Esophagus squamous epithelium (tissue), 5 donors: Measurements from ENCODE around the gene S100A14. TPM values are rescaled to one million over a fixed set of nuclear protein-coding genes. Genes with fewer than 3 reads are reported as not detected.

ENCODE experiments used
- DNase-seq: peaks from one replicate; lab custom pipeline; 2025; lab: John Stamatoyannopoulos, UW
- H3K27ac ChIP-seq, 4 donors: fragments of 200-600 bp; sonication (generic); one replicate each; pipeline ENCODE4 v1.5.1; 2016 to 2019; ENCODE audit warnings: mild to moderate bottlenecking in 1 of 4
- H3K27me3 ChIP-seq, 4 donors: fragments of 200-600 bp; sonication (generic); 1 replicate in 3 of 4; 2 replicates in 1 of 4; pipeline versions ENCODE4 v1.5.1 to v1.6.0; 2017 to 2021; ENCODE audit warnings: antibody characterized with exemption in 1 of 4
- H3K36me3 ChIP-seq, 3 donors: fragments of 200-600 bp; sonication (generic); one replicate each; pipeline ENCODE4 v1.5.1; 2016 to 2019
- H3K4me1 ChIP-seq, 3 donors: fragments of 200-600 bp; sonication (generic); one replicate each; pipeline ENCODE4 v1.5.1; 2017 to 2019
- H3K4me3 ChIP-seq, 4 donors: fragments of 200-600 bp; sonication (generic); 1 replicate in 3 of 4; 2 replicates in 1 of 4; pipeline ENCODE4 v1.5.1; 2016 to 2019; ENCODE audit warnings: mild to moderate bottlenecking in 2 of 4, moderate library complexity in 1 of 4
- H3K9me3 ChIP-seq, 3 donors: fragments of 200-600 bp; sonication (generic); one replicate each; pipeline ENCODE4 v1.5.1; 2016 to 2019
- POLR2A ChIP-seq, 4 donors: fragments of 450-650 bp; IDR thresholded peaks; one replicate each; pipeline ENCODE4 v1.6.1; 2017; ENCODE audit warnings: antibody characterized with exemption in 4 of 4, mild to moderate bottlenecking in 4 of 4, moderate library complexity in 3 of 4
- WGBS, 2 donors: methylation state at CpG; one replicate each; pipeline ENCODE4 v1.1.5; 2018; 5-methylcytosine and 5-hydroxymethylcytosine counted together
- intact Hi-C: fragments of 100-400 bp; cut with DNase I; formaldehyde crosslinking; loops from one replicate; pipeline ENCODE4 v1.15.0; 2022
- total RNA-seq, 4 donors: library from RNA; depleted of rRNA; stranded (reverse); fragments of >200 nt; gene quantifications; one replicate each; pipeline ENCODE4 v1.1.0, GENCODE V29; 2016
- TF ChIP-seq, protein P1 (sequence below), 6 experiments: fragments of 450-650 bp in 4 of 6; fragments of 200-600 bp in 2 of 6; sonication (generic) in 2 of 6; IDR thresholded peaks; one replicate each; pipeline ENCODE4 v1.5.1; 2016 to 2019; ENCODE audit warnings: antibody characterized with exemption in 6 of 6, mild to moderate bottlenecking in 4 of 6, moderate library complexity in 4 of 6
- donor health status: DM: yes; HTN: yes; CAD: no.

The S100A14 gene
- total RNA-seq, 4 donors from 2014 or later: 1,580 to 2,481 (median 2,030) TPM

DNA sequence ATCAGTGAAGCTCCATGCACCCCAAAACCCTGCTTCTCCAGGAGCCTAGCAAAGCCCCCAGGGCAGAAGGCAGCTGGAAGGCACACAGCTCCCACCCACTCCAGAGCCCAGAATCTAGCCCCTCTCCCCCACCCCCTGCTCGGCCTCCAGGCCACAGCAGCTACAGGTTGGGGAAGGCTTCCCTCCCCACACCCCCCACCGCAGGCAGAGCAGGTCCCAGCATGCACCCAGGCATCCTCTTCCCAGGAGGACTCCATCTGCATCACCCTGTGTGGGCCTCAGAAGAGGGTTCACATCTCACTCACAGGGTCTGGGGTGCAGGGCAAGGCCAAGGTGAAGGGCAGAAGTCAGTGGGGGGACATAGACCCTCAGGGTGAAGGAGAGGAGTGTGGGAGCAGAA, 719 bp downstream of the S100A14 start:
- H3K27me3 ChIP-seq: no peaks in the 10 kb centered on the region
- peak overlapping the region; percentile 54 to 76 (median 66) for H3K4me3 ChIP-seq
- intact Hi-C loops: no loop called here
- no peak for TF ChIP-seq POLR2A (IDR thresholded peaks at IDR 0.05)
- TF ChIP-seq, protein P1, sequence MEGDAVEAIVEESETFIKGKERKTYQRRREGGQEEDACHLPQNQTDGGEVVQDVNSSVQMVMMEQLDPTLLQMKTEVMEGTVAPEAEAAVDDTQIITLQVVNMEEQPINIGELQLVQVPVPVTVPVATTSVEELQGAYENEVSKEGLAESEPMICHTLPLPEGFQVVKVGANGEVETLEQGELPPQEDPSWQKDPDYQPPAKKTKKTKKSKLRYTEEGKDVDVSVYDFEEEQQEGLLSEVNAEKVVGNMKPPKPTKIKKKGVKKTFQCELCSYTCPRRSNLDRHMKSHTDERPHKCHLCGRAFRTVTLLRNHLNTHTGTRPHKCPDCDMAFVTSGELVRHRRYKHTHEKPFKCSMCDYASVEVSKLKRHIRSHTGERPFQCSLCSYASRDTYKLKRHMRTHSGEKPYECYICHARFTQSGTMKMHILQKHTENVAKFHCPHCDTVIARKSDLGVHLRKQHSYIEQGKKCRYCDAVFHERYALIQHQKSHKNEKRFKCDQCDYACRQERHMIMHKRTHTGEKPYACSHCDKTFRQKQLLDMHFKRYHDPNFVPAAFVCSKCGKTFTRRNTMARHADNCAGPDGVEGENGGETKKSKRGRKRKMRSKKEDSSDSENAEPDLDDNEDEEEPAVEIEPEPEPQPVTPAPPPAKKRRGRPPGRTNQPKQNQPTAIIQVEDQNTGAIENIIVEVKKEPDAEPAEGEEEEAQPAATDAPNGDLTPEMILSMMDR (IDR thresholded peaks at IDR 0.05): no peak
- H3K27ac ChIP-seq: peak overlapping the region; percentile 92 to 96 (median 94)
- no peaks in the 10 kb centered on the region for H3K9me3 ChIP-seq
- H3K4me1 ChIP-seq: peaks cover 11 to 78% (median 34%) of the 10 kb centered on the region in 3 donors
- DNase-seq: no peak
- 0% methylated on average over 1 of the region's 2 CpGs; no CpG with 5 or more reads in 1 of the 2 donors for WGBS, 2 donors
- peaks cover 0 to 19% (median 4%) of the 10 kb centered on the region in 3 donors for H3K36me3 ChIP-seq

DNA sequence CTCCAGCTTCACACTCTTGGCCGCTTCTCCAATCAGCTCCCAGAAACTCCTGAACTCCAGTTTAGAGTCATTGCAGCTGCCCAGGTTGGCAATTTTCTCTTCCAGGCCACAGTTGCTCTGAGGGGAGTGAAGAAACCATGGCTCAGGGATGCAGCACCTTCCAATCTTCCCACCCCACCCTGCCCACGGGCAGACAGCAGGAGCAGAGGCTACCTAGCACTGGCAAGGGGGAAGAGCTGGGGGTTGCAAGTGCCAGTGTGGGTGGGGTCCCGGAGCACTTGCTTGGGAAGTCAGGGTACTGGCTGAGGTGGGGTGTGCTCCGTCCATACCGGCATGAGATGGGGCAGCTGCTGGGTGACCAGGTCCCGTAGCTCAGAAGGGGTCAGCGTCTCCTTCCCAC, 1.2 kb downstream of the S100A14 start:
- no peak for DNase-seq
- Histone ChIP-seq H3K4me3 (peak overlapping the region; percentile 54 to 76 (median 66)), H3K27ac (peak overlapping the region; percentile 92 to 96 (median 94)), H3K4me1 (peaks cover 15 to 83% (median 36%) of the 10 kb centered on the region in 3 donors), H3K9me3 (no peaks in the 10 kb centered on the region), H3K36me3 (peaks cover 0 to 14% (median 0%) of the 10 kb centered on the region in 3 donors), H3K27me3 (no peaks in the 10 kb centered on the region)
- TF ChIP-seq POLR2A (IDR thresholded peaks at IDR 0.05): no peak
- TF ChIP-seq, protein P1 (IDR thresholded peaks at IDR 0.05): no peak
- intact Hi-C loops: loop anchor here (5.0 kb wide), 1 partner anchor 38 kb away; no protein-coding TSS in a partner anchor
- WGBS, 2 donors: 40 to 63% methylated on average over 1 of the region's 7 CpGs

- Histone ChIP-seq H3K4me3 (peak overlapping the region; percentile 54 to 76 (median 66)), H3K4me1 (peaks cover 21 to 89% (median 41%) of the 10 kb centered on the region in 3 donors)
Observed at GRCh38 chr1:153614189-153614900, 1.8 kb downstream of the S100A14 start.

DNA sequence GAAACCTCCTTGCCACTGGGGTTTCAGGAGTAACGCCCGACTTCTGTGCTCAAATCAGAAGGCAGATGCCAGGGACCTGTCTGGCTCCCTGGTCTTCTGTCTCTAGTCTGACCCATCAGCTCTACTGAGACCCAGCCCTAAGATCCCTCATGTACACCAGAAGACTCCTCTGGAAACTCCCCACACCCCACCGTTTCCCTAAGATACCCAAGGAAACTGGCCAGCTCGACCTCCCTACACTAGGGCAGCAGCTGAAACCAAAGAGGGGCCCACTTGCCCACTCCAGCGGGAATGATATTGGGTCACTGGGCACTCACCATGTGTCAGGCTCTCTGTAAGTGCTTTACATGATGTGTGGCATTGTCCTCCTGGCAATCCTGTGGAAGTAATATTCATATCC, 2.7 kb downstream of the S100A14 start:
- H3K27me3 ChIP-seq: no peaks in the 10 kb centered on the region
- WGBS, 2 donors: 53 to 57% methylated on average over 2 to 3 of the region's 5 CpGs
- H3K27ac ChIP-seq: peak overlapping the region; percentile 92 to 96 (median 94)
- TF ChIP-seq POLR2A (IDR thresholded peaks at IDR 0.05): no peak
- TF ChIP-seq, protein P1 (IDR thresholded peaks at IDR 0.05): no peak
- peak overlapping the region; percentile 54 to 76 (median 66) for H3K4me3 ChIP-seq
- no peaks in the 10 kb centered on the region for H3K36me3 ChIP-seq
- intact Hi-C loops: loop anchor here (5.0 kb wide), 1 partner anchor 36 kb away; no protein-coding TSS in a partner anchor
- DNase-seq: no peak
- H3K4me1 ChIP-seq: peaks cover 26 to 89% (median 49%) of the 10 kb centered on the region in 3 donors
- no peaks in the 10 kb centered on the region for H3K9me3 ChIP-seq

More at GRCh38 chr1:153614189-153614900, 1.8 kb downstream of the S100A14 start:
- TF ChIP-seq POLR2A (IDR thresholded peaks at IDR 0.05): no peak
- TF ChIP-seq, protein P1 (IDR thresholded peaks at IDR 0.05): peak in 1 of 6 experiments; percentile 10
- Histone ChIP-seq H3K9me3 (no peaks in the 10 kb centered on the region), H3K27me3 (no peaks in the 10 kb centered on the region), H3K36me3 (peaks cover 0 to 8% (median 0%) of the 10 kb centered on the region in 3 donors), H3K27ac (peak overlapping the region; percentile 92 to 96 (median 94))
- intact Hi-C loops: loop anchor here (5.0 kb wide), 1 partner anchor 37 kb away; no protein-coding TSS in a partner anchor
- WGBS, 2 donors: 47 to 54% methylated on average over 1 to 2 of the region's 2 CpGs
- DNase-seq: no peak
